ENCODE results near the gene GON7.
"Not testable (repeated sequence)": the region's sequence is repeated elsewhere in the genome, so short reads cannot be mapped to it uniquely, and the experiment has no call there.

GON7 gene, protein sequence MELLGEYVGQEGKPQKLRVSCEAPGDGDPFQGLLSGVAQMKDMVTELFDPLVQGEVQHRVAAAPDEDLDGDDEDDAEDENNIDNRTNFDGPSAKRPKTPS

DNA sequence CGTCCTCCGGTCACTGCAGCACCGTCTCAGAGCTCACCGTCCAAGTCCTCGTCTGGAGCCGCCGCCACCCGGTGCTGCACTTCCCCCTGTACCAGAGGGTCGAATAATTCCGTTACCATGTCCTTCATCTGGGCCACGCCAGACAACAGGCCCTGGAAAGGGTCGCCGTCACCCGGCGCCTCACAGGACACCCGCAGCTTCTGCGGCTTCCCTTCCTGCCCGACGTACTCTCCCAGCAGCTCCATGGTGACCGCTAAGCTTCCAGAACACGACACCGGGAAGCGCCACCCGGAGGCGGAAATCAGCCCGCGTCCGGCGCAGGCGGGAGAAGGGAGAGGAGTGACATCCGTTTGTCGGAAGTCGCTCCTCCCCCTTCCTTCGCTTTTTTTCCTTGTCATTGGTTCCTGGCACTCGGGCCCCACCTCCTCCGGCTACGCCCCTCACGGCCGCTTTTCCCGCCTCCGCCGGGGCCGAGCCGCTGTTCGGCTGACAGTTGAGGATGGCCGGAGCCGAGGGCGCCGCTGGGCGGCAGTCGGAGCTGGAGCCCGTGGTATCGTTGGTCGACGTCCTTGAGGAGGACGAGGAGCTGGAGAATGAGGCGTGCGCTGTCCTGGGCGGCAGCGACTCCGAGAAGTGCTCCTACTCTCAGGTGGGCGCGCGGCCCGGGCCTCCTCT is at the start of gene GON7, which contains the start of gene UBR7:
Gene GON7, minus strand, starts transcription at position 273 of the 675 bp plus-strand sequence. Its CDS starts 28 bp downstream, at position 245.
Gene UBR7, plus strand, starts transcription at position 464 of the 675 bp plus-strand sequence. Its CDS starts 36 bp downstream, at position 500.
- peak; percentile 96 for DNase-seq

DNA sequence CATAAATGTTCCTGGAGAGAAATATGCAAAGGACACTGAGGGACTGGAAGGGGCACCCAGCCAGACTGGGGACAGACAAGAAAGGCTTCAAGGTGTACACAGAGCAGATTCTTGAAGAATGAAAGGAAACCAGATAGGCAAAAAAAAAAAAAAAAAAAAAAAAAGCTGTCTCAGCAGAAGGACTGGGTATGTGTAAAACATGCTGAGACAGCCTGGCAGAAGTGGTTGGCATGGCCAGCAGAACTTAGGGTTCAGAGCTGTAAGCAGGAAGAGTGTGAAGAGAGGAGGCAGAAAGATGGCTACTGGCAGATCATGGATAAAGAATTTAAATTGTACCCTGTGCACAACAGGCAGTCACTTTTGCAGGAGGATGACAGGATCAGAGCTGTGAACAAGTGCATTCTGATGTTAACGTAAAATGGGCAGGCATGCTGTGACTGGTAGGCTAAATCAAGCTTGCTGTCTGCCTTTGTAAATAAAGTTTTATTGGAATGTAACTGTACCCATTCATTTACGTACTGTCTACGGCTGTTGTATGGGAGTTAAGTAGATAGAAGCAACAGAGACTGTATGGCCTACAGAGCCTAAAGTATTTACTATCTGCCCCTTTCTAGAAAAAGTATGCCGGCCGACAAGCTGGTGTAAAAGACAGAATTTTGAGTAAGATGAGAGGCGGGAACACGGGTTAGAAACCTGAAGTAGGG is 42.4 kb upstream of the GON7 start:
- DNase-seq: no peak

DNA sequence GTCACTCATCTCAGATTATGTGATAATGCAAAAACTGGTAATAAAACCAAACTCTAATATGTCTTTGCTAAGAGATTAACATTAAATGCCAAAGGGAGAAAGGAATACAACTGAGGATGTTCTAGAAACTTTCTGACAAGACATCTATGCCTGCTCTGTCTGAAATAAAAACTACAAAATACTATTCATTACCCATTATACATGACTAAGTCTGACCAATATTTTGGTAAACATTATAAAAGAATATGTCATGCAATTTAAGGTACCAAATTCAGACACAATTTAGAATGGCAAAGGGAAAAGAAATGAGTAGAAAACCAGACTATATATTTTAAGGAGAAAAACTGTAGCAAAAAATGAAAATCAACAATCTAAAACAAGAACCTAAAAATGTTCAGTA is 39.7 kb upstream of the GON7 start:
- no peak for DNase-seq

DNA sequence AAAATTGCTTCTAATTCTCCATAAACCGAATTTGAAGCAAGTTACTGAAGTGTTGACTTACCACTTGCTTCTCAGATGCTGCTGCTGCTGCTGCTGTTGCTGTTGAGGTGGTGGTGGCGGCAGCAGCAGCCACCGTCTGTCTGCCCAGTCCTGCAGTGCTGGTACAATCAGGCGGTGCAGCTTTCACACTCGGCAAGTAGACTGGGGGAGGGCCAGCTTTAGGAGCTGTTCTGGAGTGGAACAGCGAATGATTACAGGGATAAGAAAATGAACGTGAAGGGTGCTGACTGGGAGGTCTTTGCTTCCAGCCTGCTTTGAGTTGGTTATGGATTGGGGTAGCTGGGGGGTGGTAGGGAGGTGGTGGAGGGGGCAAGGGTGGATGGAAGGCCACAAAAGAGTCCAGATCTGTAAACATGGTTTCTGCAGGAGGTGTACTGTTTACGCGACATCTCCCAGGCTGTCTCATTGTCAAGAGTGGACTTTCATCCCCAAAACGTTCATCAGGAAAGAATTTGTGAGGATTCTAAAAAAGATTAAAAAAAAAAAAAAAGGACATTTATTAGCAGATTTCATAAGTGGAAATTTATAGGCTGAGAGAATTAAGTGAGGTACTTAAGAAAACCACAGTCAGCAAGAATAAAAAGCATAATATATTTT is 39.0 kb upstream of the GON7 start:
- DNase-seq: no peak

DNA sequence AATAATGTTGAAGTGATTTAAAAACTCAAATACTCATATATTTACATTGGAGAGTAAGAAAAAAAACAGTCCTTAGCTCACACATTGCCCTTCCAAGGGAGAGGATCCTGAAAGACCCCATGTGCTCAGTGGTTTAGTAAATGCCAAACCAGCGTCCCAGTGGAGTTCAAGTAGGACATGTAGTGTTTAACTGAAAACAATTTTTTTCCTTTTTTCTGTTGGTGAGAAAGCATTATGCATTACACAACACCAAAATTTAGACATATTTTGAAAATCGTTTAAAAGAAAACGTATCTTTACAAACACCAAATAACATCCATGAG is 33.8 kb upstream of the GON7 start:
- no peak for DNase-seq

DNA sequence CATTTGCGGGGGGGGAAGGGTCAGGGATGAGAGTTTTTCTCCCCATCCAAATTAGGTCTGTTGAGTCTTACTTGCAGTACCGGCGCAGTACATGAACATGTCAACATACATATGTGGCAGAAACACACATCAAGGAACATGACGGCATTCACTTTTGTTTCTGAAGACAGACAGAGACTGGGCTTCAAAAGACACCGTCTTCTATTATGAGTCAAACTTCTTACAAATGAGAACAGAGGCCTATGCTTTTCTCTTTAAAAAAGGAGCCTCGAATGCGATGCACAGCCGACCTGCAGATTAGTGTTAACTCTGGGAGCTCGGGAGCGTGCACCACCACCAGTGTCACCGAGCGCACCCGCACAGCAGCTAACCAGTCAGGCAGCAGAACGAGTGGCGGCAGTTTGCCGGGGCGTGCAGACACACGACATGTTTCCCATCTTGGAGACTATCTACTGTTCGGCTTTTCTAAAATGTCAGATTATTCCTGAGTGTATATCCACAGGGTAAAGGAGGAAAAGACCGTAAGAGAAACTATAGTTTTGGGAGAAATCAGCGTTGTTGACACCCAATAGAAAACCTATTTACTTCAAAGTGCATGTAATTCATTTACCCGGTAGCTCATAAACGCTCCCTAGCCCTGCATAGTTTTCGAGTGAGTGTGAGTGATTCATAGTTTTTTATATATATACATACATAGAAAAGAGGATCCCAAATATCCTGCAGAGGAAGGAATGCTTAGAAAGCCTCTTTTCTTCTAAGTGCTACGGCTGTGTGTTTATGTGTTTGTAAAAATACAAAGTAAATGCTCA is 33.2 kb upstream of the GON7 start:
- DNase-seq: no peak

DNA sequence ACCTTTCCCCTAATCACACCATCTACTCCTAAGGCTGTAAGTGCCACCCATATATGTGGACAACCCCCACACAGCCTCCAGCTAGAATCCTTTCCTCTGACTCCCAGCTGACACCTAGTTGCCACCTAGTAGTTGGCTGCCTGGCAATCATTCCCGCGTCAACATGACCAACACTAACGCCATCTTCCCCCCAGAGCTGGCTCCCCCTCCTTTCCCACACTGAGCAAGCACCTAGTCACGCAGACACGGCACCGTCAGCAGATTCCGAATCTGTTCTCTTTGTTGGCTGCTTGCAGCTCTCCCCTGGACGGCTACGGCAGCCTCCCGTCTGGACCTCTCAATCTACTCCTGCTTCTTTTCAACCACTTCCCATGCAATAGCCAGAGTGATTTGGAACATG is 27.9 kb upstream of the GON7 start:
- no peak for DNase-seq

DNA sequence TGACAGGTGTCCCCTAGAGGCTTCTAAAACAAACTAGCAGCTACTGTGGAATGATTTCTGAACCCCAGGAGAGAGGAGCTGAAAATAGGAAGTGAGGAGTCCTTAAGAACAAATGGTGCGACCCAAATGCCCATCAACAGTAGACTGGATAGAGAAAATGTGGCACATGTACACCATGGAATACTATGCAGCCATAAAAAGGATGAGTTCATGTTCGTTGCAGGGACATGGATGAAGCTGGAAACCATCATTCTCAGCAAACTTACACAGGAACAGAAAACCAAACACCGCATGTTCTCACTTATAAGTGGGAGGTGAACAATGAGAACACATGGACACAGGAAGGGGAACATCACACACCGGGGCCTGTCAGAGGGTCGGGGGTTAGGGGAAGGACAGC is 26.2 kb upstream of the GON7 start:
- not testable (repeated sequence) for DNase-seq

DNA sequence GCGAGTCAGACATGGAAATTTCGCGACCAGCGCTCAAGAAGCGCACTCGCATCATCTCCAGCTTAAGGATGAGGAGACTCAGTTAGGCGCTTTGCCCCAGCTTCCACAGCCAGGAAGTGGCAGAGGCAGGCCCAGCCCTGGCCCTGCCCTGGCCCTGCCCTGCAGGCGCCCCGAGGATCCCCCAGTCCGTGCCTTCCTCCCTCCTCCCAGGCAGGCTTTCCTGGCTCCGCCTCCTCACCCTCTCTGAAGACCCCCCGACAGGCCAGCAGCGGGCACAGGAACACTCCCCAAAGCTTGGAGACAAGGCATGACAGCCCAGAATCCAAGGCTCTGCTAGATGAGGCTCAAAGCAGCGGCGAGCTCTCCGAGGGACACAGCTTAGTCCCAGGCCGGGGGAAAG is 25.3 kb upstream of the GON7 start:
- no peak for DNase-seq

DNA sequence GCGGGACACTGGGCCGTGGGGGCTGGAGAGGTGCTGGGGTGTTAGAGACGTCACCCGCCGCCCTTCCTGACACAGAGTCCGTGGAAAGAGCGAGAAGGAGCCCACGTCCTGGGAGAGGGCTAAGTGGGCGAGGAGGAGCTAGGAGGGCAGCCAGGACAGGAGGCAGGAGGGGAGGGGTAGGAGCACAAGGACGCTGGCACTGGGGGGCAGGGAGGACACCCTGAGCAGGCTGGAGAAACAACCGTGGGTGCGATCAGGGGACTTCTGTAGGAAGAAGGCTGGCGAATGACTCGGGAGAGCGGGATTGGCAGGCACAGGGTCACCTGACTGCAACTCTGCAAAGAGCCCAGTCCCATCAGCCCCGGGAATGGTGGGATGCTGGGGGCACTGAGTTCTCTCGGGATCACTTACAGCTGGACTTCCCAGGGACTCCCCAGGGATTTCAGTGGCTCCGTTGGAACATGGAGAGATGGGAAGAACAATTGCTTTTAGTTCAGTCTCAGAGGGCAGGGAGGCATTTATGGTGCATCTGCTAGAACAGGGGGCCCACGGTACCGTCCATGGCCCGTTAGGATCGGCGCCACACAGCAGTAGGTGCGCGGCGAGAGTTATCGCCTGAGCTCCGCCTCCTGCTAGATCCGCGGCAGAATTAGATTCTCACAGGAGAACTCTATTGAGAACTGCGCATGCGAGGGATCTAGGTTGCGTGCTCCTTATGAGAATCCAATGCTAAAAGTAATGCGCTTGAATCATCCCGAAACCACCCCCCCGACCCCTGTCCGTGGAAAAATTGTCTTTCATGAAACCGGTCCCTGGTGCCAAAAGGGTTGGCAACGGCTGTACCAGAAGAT is 24.5 kb upstream of the GON7 start:
- DNase-seq: peak; percentile 25

DNA sequence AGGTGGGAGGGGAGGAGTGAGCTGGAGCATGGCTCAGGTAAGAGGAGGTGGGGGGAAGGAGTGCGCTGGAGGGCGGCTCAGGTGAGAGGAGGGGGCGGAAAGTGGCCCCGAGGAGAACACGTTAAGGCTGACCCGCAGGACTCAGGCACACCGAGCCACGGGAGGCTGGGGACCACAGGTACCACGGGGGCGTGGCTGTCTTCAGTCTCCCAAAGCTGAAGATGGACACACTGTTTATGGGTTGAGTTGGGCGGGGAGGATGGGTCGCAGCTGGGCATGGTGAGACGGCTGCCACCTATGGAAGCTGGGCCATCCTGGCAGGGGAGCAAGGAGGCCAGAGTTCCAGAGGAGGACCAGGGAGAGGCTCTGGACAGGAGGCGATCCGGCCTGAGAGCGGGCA is 23.7 kb upstream of the GON7 start:
- no peak for DNase-seq

DNA sequence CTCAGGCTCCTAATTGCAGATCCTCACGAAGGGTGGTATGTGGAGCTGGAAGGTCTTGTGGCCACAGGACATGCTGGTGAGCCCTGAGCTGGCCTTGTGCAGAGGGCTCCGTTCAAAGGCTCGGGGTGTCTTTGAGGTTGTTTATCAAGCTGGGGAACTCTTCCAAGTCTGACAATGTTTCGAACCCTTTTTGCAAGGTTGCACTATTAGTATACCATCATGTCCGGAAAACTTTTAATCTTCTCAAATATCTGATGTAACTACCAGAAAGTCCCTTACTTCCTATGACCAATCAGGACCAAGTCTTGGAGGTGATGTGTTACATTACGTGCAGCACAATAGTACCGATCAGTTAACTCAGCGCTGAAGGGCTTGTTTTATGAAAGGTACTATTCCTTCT is 21.7 kb upstream of the GON7 start:
- no peak for DNase-seq

DNA sequence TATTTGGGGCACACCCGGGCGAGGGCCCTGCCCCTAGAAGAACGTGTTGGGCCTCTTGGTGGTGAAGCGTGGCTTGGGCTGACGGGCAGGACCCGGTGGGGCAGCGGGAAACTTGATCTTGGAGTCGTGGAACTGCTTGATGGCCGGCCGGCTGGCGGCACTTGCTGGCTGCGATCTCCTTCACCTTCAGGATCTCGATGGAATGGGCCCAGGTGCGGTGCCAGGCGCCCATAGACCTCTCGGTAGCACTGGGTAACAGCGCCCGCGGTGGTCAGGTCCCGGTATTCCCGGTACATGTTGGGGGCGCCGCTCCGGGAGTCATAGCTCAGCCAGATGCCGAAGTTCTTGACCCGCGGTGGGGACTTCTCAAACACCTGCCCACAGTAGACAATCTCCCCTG is 16.7 kb upstream of the GON7 start:
- no peak for DNase-seq

DNA sequence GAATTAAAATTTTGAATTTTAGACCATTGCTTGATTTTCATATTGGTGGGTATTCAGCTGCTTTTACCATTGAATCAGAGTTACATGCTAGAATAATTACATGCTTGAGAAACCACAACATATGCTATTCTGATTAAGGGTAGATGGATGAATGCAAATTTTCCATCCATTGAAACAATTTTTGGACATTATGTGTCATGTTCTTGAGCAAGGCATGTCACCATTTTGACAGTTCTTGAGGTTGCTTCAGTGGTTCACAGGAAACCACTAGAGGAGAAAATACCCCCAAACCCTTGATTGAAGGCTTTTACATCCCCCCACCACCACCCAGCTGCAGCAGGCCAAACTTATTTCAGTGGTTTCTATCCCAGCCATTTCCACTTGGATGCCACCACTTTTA is 13.6 kb upstream of the GON7 start:
- no peak for DNase-seq

DNA sequence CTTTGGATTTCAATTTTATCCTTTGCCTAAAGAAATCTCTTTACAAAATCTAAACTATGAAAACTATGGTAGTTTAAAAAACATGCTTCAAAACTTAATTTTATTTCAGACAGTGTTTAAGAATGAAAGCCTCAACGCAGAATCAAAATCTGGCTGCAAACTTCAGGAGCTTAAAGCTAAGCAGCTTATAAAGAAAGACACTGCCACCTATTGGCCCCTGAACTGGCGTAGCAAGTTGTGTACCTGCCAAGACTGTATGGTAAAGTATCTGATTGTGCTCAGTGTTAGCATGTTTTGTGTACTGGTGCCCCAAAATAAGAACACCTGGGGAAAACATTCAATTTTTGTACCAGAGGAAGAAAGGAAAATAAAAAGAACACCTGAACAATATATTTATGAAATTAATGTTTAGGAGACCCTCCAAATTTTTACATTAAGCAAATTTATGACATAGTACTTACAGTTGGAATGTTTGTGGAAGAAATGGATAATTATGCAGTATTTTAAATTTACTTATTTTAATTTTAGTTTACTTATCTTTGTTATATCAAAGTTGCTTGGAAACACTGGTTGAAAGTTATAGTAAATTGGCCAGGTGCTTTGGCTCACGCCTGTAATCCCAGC is 12.3 kb upstream of the GON7 start:
- peak; percentile 31 for DNase-seq

DNA sequence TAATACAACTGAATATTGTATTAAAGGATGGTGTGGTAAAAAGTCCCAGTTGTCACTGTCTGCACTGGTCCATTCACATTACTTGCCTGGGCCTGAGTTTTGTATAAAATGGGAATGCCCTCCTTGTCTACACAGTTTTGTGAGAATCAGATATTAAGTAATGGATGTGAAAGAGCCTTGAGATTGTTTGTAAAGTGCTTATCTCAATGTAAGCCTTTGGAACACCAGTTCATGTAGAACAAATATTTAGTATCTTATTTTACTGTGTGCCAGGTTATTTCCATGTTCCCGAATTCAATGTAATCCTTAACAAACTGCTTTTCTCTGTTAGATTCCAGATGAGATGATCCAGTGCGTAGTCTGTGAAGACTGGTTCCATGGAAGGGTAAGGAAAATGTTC is 7.7 kb upstream of the GON7 start:
- no peak for DNase-seq

DNA sequence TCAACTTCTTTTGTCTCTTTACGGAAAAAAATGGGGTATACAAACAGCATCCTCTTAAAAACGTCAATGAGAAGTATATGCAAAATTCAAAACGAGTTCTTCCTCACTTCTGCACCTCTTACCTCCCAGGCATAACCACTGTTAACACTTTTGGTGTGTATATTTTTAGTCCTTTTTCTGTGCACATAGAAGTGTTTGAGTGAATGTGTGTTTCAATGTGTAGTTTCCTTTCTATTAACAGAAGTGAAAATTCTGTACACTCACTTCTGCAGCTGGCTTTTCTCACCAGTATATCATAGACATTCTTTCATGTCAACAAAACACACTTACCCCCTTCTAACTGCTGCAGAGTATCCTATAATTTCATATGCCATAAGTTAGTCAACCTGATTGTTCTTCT is 5.6 kb upstream of the GON7 start:
- DNase-seq: no peak

DNA sequence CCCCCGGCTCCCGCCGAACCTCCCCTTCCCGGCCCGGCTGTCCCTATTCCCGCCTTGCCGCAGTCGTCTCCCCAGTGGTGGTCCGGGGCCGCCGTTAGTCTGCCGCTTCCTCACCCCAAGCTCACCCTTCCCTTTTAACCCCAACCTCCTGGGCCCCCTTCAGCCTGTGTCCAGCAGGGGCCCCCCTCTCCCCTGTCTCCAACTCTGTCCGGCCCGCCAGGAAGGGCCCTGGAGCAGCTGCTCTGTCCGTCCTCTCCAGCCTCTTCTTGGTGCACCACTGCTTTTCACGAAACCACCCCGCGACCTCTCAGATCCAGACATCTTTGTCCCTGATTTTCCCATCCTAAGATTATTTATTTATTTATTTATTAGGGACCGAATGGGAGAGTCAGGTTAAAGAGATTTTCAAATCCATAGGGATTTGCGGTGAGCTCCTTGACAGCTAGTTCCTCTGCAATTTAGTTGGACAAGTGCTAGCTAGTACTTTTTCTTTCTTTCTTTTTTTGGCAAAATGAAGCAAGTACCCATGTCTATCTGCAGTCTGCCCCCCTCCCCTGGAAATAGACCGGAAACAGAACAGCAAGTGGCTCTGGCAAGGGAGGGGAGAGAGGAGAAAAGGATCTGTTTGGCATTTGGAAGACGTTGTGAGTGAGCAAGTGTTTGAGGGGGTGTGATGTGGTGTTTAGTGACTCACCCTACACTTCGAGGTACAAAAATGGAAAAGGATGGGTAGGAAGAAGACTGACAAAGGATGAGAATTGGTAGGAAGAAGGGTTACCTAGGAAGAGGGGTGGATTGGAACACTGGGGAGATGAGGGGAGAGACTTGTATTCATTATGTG is 823 bp upstream of the GON7 start:
- DNase-seq: no peak

DNA sequence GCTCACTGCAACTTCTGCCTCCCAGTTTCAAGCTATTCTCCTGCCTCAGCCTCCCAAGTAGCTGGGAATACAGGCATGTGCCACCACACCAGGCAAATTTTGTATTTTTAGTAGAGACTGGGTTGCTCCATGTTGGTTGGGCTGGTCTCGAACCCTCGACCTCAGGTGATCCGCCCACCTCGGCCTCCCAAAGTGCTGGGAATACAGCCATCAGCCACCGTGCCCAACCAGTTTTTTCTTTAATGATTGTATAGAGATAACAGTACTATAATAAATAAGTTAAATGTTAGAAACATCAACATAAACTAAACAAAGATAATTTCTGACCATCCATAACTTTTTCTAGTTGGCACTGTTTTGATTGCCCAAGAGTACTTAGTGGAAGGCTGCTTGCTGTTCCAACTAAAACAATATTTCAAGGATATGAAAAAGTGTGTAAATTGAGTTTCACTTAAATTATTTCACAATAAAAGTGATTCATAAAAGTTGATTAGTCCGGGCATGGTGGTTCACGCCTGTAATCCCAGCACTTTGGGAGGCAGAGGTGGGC is 5.6 kb downstream of the GON7 start:
- DNase-seq: no peak

DNA sequence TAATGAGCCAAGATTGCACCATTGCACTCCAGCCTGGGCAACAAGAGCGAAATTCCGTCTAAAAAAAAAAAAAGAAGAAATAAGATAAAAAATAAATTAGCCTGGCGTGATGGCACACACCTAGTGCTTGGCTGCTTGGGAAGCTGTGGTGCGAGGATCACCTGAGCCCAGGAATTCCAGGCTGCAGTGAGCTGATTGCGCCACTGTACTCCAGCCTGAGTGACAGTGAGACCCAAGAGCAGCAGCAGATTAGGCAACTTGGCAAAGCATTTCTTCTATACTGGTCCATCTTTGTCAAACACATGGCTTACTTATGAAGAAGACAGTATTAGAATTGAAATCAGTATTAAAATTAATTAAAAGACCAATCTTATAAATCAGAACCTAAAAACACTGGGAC is 6.3 kb downstream of the GON7 start:
- DNase-seq: no peak

DNA sequence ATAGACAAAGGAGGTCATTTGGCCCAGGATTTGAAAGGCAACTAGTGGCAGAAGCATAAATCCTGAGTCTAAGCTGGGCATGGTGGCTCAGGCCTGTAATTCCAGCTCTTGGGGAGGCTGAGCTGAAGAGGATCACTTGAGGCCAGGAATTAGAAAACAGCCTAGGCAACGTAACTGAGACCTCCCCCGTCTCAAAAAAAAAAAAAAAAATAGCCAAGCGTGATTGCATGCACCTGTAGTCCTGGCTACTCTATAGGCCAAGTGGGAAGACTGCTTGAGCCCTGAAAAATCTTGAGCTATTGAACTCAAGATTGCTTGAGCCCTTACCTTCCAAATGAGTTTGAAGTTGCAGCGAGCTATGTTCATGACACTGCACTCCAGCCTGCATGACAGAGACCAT is 7.8 kb downstream of the GON7 start:
- no peak for DNase-seq
